Panc1 (cell line): Measurements from ENCODE around the gene CPLX1. TPM values are rescaled to one million over a fixed set of nuclear protein-coding genes. Genes with fewer than 3 reads are reported as not detected.
"Not testable (repeated sequence)": the region's sequence is repeated elsewhere in the genome, so short reads cannot be mapped to it uniquely, and the experiment has no call there.

Experiments
- ATAC-seq: fragments of 200-7000 bp; cut with Tn5 transposase; 2 replicates; pipeline ENCODE4 v1.9.1; 2020; ENCODE audit warnings: mild to moderate bottlenecking, moderate library complexity
- BruUV-seq: library from RNA; stranded (reverse); fragments of 400-500 nt; replicated peaks from 2 replicates; lab custom pipeline; 2021; lab: Mats Ljungman, UMichigan
- CTCF ChIA-PET: fragments of 300-600 bp; sonication (Branson Sonifier 250); formaldehyde crosslinking; loops from one replicate; lab custom pipeline; 2022; ENCODE audit warnings: antibody characterized with exemption; lab: Charles Lee
- POLR2A ChIA-PET: fragments of 300-600 bp; sonication (Branson Sonifier 250); formaldehyde crosslinking; loops from one replicate; lab custom pipeline; 2022; ENCODE audit warnings: antibody characterized with exemption; lab: Charles Lee
- DNase-seq: peaks from one replicate; pipeline ENCODE4 v3.0.0-alpha.2; 2010; ENCODE audit warnings: low read depth, low spot score
- H3K27ac ChIP-seq: 2 replicates; pipeline ENCODE4 v1.5.1; 2011; ENCODE audit warnings: mild to moderate bottlenecking, low read length, inconsistent platforms
- H3K27me3 ChIP-seq: fragments of 200-500 bp; sonication (Bioruptor generic); 2 replicates; pipeline ENCODE4 v1.6.0; 2014; ENCODE audit warnings: low read length, inconsistent platforms; ENCODE audit not compliant: control insufficient read depth, insufficient read depth
- H3K36me3 ChIP-seq: fragments of 200-500 bp; sonication (Bioruptor generic); 2 replicates; pipeline ENCODE4 v1.5.1; 2014; ENCODE audit warnings: inconsistent platforms, mild to moderate bottlenecking, low read length, moderate library complexity; ENCODE audit not compliant: control insufficient read depth, insufficient read depth
- H3K4me1 ChIP-seq: 2 replicates; pipeline ENCODE4 v1.5.1; 2011; ENCODE audit warnings: inconsistent platforms, mild to moderate bottlenecking, low read length, moderate library complexity; ENCODE audit not compliant: control insufficient read depth, insufficient read depth
- H3K4me3 ChIP-seq, 2 experiments: 2 replicates each; pipeline ENCODE4 v1.5.1; 2011 to 2012; ENCODE audit warnings: low read depth in 2 of 2, low read length in 2 of 2, mild to moderate bottlenecking in 2 of 2, inconsistent platforms in 1 of 2, moderate library complexity in 1 of 2
- H3K9me3 ChIP-seq: fragments of 200-500 bp; sonication (Bioruptor generic); 2 replicates; pipeline ENCODE4 v1.5.1; 2014; ENCODE audit warnings: low read depth, mild to moderate bottlenecking, inconsistent platforms, low read length, moderate library complexity; ENCODE audit not compliant: control insufficient read depth, insufficient read depth
- POLR2AphosphoS5 ChIP-seq: IDR thresholded peaks from 2 replicates; pipeline ENCODE4 v1.6.1; 2012; ENCODE audit warnings: mild to moderate bottlenecking, low read depth, low read length, moderate library complexity
- REST ChIP-seq, 2 experiments: IDR thresholded peaks; 2 replicates each; pipeline ENCODE4 v1.6.1; 2011 to 2012; ENCODE audit warnings: low read depth in 2 of 2, control low read depth in 1 of 2, low read length in 1 of 2, mild to moderate bottlenecking in 1 of 2, moderate library complexity in 1 of 2; ENCODE audit not compliant: insufficient read depth in 1 of 2
- SIN3A ChIP-seq: IDR thresholded peaks from 2 replicates; pipeline ENCODE4 v1.6.1; 2012; ENCODE audit warnings: low read depth, mild to moderate bottlenecking, low read length, moderate library complexity, borderline replicate concordance; ENCODE audit not compliant: insufficient read depth
- TCF7L2 ChIP-seq: IDR thresholded peaks from 2 replicates; pipeline ENCODE4 v1.6.1; 2011; ENCODE audit warnings: mild to moderate bottlenecking, low read depth, low read length, inconsistent platforms
- in situ Hi-C: cut with HindIII; loops from 2 replicates; pipeline ENCODE4 v1.10.0; 2016; ENCODE audit warnings: low sequenced_read_pairs, low pct_unique_long_range_greater_than_20kb
- intact Hi-C: fragments of 100-400 bp; cut with micrococcal nuclease; formaldehyde crosslinking; loops from one replicate; pipeline ENCODE4 v1.10.0; 2022; ENCODE audit not compliant: unreplicated experiment
- total RNA-seq: library from RNA; stranded (reverse); gene quantifications from one replicate; pipeline ENCODE4 v1.2.1, GENCODE V29; 2021; ENCODE audit not compliant: unreplicated experiment
- TF ChIP-seq, protein P1 (sequence below): fragments of 450-650 bp; IDR thresholded peaks from 2 replicates; pipeline ENCODE4 v1.5.1; 2017; ENCODE audit warnings: mild to moderate bottlenecking

CPLX1 gene
- total RNA-seq, 1 experiment from 2014 or later, result 6.7 TPM

DNA sequence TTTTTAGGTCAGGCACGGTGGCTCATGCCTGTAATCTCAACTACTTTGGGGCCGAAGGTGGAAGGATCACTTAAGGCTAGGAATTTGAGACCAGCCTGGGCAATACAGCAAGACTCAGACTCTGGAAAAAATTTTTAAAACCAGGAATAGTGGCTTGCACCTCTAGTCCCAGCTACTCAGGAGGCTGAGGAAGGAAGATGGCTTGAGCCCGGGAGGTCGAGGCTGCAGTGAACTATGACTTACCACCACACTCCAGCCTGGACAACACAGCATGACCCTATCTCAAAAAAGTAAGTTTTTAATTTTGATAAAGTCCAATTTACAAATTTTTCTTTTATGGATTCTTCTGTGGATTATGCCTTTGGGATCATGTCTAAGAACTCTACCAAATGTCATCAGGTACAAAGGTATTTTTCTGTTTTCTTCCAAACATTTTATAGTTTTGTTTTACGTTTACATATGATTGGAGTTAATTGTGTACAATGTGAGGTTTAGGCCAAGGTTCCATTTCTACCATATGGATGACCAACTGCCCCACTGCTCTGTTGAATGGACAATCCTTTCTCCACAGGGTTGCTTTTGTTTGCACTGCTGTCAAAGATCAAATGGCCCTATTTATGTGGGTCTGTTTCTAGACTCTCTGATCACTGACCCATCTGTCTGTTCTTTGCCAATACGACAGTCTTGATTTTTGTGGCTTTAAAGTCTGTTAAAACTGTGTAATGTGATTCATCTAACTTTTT lies 48.2 kb downstream of the CPLX1 start (continued):
- no peak for TF ChIP-seq TCF7L2

GRCh38 chr4:776743-777441 lies 49.0 kb downstream of the CPLX1 start:
- Histone ChIP-seq H3K4me1 (no peaks in the 10 kb centered on the region; the same call in none of the 2 replicates), H3K27ac (no peak overlapping the region), H3K27me3 (no peaks in the 10 kb centered on the region), H3K9me3 (no peaks in the 10 kb centered on the region), H3K4me3 (no peak overlapping the region), H3K36me3 (peaks cover 2% of the 10 kb centered on the region)
- ChIA-PET POLR2A (no interaction called here), CTCF (no interaction called here)
- BruUV-seq, result no TSS peak
- in situ Hi-C loops, result no loop called here
- intact Hi-C loops, result no loop called here
- TF ChIP-seq POLR2AphosphoS5, result no peak
- TF ChIP-seq SIN3A, result no peak
- TF ChIP-seq TCF7L2, result no peak
- TF ChIP-seq, protein P1, sequence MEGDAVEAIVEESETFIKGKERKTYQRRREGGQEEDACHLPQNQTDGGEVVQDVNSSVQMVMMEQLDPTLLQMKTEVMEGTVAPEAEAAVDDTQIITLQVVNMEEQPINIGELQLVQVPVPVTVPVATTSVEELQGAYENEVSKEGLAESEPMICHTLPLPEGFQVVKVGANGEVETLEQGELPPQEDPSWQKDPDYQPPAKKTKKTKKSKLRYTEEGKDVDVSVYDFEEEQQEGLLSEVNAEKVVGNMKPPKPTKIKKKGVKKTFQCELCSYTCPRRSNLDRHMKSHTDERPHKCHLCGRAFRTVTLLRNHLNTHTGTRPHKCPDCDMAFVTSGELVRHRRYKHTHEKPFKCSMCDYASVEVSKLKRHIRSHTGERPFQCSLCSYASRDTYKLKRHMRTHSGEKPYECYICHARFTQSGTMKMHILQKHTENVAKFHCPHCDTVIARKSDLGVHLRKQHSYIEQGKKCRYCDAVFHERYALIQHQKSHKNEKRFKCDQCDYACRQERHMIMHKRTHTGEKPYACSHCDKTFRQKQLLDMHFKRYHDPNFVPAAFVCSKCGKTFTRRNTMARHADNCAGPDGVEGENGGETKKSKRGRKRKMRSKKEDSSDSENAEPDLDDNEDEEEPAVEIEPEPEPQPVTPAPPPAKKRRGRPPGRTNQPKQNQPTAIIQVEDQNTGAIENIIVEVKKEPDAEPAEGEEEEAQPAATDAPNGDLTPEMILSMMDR, result no peak
- TF ChIP-seq REST (IDR thresholded peaks at IDR 0.05; ENCODE audit: insufficient read depth in 1 of 2, low read depth in 2 of 2, low read length in 1 of 2), result no peak
- no peak for ATAC-seq
- DNase-seq, result no peak

DNA sequence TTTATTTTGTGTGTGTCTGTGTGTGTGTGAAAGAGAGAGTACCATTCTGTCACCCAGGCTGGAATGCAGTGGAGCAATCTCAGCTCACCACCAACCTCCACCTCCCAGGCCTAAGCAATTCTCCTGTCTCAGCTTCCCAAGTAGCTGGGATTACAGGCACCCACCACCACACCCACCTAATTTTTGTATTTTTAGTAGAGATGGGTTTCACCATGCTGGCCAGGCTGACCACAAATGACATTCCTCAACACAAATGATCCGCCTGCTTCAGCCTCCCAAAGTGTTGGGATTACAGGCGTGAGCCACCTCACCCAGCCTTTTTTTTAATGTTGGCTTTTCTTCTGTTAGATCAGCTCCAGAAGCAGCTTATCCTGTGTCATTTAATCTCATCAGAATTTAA lies 50.4 kb downstream of the CPLX1 start:
- ATAC-seq, intact Hi-C loops, BruUV-seq, H3K4me3 ChIP-seq, H3K9me3 ChIP-seq, H3K27me3 ChIP-seq, H3K27ac ChIP-seq, H3K36me3 ChIP-seq, H3K4me1 ChIP-seq, in situ Hi-C loops, DNase-seq: not testable (repeated sequence)
- CTCF ChIA-PET, result interaction anchor here (0.7 kb wide), 1 partner anchor 54 kb away, joined by 3 read pairs; no protein-coding TSS in a partner anchor
- POLR2A ChIA-PET, result interaction anchor here (0.6 kb wide), 1 partner anchor 97 kb away, joined by 3 read pairs; no protein-coding TSS in a partner anchor

DNA sequence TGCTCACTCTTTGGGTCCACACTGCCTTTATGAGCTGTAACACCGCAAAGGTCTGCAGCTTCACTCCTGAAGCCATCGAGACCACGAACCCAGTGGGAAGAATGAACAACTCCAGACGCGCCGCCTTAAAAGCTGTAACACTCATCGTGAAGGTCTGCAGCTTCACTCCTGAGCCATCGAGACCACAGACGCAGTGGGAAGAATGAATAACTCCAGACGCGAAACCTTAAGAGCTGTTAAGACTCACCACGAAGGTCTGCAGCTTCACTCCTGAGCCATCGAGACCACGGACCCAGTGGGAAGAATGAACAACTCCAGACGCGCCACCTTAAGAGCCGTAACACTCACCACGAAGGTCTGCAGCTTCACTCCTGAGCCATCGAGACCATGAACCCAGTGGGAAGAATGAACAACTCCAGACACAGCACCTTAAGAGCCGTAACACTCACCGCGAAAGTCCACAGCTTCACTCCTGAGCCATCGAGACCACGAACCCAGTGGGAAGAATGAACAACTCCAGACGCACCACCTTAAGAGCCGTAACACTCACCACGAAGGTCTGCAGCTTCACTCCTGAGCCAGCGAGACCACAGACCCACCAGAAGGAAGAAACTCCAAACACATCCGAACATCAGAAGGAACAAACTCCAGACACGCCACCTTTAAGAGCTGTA lies 51.4 kb downstream of the CPLX1 start:
- CTCF ChIA-PET, result interaction anchor here (0.7 kb wide), 1 partner anchor 55 kb away, joined by 3 read pairs; no protein-coding TSS in a partner anchor

More for the DNA sequence above, 51.4 kb downstream of the CPLX1 start:
- H3K4me3 ChIP-seq, H3K36me3 ChIP-seq, H3K27ac ChIP-seq, in situ Hi-C loops, intact Hi-C loops, DNase-seq, BruUV-seq, H3K4me1 ChIP-seq, ATAC-seq, H3K9me3 ChIP-seq, H3K27me3 ChIP-seq: not testable (repeated sequence)
- POLR2A ChIA-PET, result interaction anchor here (0.6 kb wide), 1 partner anchor 152 kb away, joined by 4 read pairs; no protein-coding TSS in a partner anchor
